Activated CD8-positive, alpha-beta memory T cell treated with anti-CD3 and anti-CD28 coated beads, Interleukin-2, amount 10 ng/mL, durations not matched to agents 7 days and 5 days (primary cell): Measurements from ENCODE around the gene UMAD1. TPM values are rescaled to one million over a fixed set of nuclear protein-coding genes. Genes with fewer than 3 reads are reported as not detected.
"Not testable (repeated sequence)": the region's sequence is repeated elsewhere in the genome, so short reads cannot be mapped to it uniquely, and the experiment has no call there.

Experiments used
- ATAC-seq: fragments of 150-1000 bp; cut with Tn5 transposase; one replicate; pipeline ENCODE4 v1.10.0; 2021; ENCODE audit warnings: moderate library complexity
- CTCF ChIA-PET: fragments of 350-600 bp; sonication (Branson Sonifier 250); formaldehyde crosslinking; loops from one replicate; lab custom pipeline; 2021; ENCODE audit warnings: antibody characterized with exemption; lab: Charles Lee
- DNase-seq: peaks from one replicate; pipeline ENCODE4 v3.0.0-alpha.2; 2020
- H3K27ac Mint-ChIP-seq: one replicate; pipeline ENCODE4 v1.8.0; 2021; ENCODE audit warnings: mild to moderate bottlenecking, mixed read lengths
- H3K27me3 Mint-ChIP-seq: one replicate; pipeline ENCODE4 v1.8.0; 2021; ENCODE audit warnings: mixed read lengths
- H3K36me3 Mint-ChIP-seq: one replicate; pipeline ENCODE4 v1.8.0; 2021; ENCODE audit warnings: mild to moderate bottlenecking, mixed read lengths
- H3K4me1 Mint-ChIP-seq: one replicate; pipeline ENCODE4 v1.8.0; 2021; ENCODE audit warnings: mixed read lengths
- H3K4me3 Mint-ChIP-seq: one replicate; pipeline ENCODE4 v1.8.0; 2021; ENCODE audit warnings: mild to moderate bottlenecking, moderate library complexity, mixed read lengths
- H3K9me3 Mint-ChIP-seq: one replicate; pipeline ENCODE4 v1.8.0; 2022; ENCODE audit warnings: low read depth, mixed read lengths
- total RNA-seq, 2 experiments: library from RNA; stranded (reverse); gene quantifications; one replicate each; pipeline ENCODE4 v1.2.3, GENCODE V29; 2021

Gene UMAD1
- total RNA-seq, 2 experiments from 2014 or later, result 12.3 to 14.2 TPM

DNA sequence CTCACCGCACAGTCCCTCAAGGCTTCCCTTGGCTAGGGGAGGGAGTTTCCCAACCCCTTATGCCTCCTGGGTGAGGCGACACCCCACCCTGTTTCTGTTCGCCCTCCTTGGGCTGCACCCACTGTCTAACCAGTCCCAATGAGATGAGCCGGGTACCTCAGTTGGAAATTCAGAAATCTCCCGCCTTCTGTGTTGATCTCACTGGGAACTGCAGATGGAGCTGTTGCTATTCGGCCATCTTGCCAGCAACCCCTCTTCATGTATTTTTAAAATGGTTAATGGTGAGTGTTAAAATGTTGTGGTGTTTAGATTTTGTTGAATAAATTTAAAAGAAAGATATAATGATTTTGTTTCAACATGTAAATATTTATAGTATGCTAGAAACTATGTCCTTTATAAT, 22.0 kb downstream of the UMAD1 start:
- H3K9me3 Mint-ChIP-seq, result peaks cover 16% of the 10 kb centered on the region
- H3K27me3 Mint-ChIP-seq, result no peaks in the 10 kb centered on the region
- peaks cover 32% of the 10 kb centered on the region for H3K36me3 Mint-ChIP-seq
- no peak for DNase-seq
- no peak for ATAC-seq
- no peak overlapping the region for H3K27ac Mint-ChIP-seq
- CTCF ChIA-PET, result no interaction called here
- no peak overlapping the region for H3K4me3 Mint-ChIP-seq
- H3K4me1 Mint-ChIP-seq, result no peaks in the 10 kb centered on the region

DNA sequence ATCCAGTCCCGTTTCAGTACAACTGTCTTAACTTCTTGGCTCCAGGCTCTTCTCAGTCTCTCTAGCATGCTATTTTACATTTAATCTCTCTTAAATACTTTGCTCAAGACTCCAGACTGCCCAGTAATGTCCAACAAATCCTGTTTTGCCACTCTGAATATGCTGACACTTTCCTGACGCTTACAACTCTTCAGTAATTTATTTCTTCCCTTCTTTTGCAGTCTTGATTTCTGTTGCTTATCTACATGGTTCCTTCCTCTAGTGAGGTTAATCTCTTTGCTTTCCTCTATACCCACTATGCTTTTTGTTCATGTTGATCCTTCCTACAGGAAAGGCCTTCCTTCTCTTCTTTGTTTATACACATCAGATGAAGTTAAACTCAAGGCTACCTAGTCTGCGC, 23.7 kb downstream of the UMAD1 start:
- CTCF ChIA-PET, result no interaction called here
- Mint-ChIP-seq H3K36me3 (peaks cover 22% of the 10 kb centered on the region), H3K9me3 (peaks cover 13% of the 10 kb centered on the region), H3K4me1 (no peaks in the 10 kb centered on the region), H3K4me3 (no peak overlapping the region), H3K27ac (no peak overlapping the region), H3K27me3 (no peaks in the 10 kb centered on the region)
- DNase-seq (no peak), ATAC-seq (no peak)

DNA sequence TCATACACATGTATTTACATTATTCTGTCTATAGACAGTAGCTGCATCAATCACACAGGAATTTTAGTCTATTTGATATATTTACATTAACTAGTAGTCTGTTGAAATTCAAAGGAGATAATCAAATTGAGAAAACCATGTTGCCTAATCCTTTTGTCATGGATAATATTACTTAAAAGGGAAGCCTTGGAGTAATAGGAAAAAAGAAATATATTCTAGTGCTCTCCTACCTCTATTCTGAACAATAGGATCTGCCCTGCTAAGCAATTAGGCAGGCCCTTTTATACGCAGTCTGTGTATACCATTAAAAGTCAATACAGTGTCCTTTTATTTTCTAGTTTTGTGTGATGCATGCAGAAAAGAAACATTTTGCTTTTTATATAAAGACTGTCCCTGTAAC, 24.5 kb downstream of the UMAD1 start:
- no peak for DNase-seq
- H3K27ac Mint-ChIP-seq, result no peak overlapping the region
- peaks cover 8% of the 10 kb centered on the region for H3K9me3 Mint-ChIP-seq
- H3K4me3 Mint-ChIP-seq, result no peak overlapping the region
- no peaks in the 10 kb centered on the region for H3K4me1 Mint-ChIP-seq
- CTCF ChIA-PET, result no interaction called here
- H3K36me3 Mint-ChIP-seq, result peaks cover 17% of the 10 kb centered on the region
- no peak for ATAC-seq
- H3K27me3 Mint-ChIP-seq, result no peaks in the 10 kb centered on the region

DNA sequence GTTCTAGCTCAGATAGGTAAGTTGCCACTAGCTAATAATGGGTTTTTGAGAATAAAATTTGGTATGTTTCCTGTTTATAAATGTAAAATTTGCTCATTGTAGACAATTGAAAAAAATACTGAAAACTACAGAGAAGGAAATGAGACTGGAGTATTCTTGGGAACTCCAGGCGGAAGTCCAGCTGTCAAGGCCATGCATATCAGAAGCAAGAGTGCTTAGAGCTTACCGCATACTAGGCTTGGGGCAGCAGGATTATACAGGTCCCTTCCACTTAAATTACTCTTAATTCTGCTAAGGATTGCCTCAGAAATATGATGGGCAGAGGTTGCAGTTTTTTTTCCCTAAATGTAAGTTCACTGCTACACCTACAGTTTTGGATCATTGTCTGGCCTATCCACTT, 26.6 kb downstream of the UMAD1 start:
- no peak for DNase-seq
- no peak for ATAC-seq
- Mint-ChIP-seq H3K4me3 (no peak overlapping the region), H3K9me3 (peaks cover 12% of the 10 kb centered on the region), H3K27me3 (no peaks in the 10 kb centered on the region), H3K4me1 (peaks cover 9% of the 10 kb centered on the region), H3K36me3 (peaks cover 23% of the 10 kb centered on the region), H3K27ac (no peak overlapping the region)
- CTCF ChIA-PET, result interaction anchor here (1.2 kb wide), 1 partner anchor 14 kb away, joined by 3 read pairs; no protein-coding TSS in a partner anchor

DNA sequence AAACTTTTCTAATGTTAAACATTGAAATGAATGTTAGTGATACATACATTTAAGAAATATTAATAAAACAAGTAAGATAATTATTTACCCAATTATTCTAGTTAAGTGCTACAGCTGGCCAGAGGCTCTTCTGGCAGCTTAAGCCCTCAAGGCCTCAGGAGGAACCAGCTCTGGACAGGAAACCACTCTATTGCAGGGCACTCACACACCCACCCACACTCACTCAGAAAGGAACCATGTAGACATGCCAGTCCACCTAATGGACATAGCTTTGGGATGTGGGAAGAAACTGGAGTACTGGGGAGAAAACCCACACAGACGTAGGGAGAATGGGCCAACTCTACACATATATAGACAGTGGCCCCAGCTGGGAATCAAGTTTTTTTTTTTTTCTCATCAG, 28.2 kb downstream of the UMAD1 start:
- Mint-ChIP-seq H3K36me3 (peaks cover 33% of the 10 kb centered on the region), H3K4me3 (no peak overlapping the region), H3K27me3 (no peaks in the 10 kb centered on the region), H3K9me3 (peaks cover 12% of the 10 kb centered on the region), H3K4me1 (peaks cover 19% of the 10 kb centered on the region), H3K27ac (no peak overlapping the region)
- ATAC-seq (no peak), DNase-seq (no peak)
- CTCF ChIA-PET, result interaction anchor here (1.5 kb wide), 1 partner anchor 12 kb away, joined by 4 read pairs; no protein-coding TSS in a partner anchor

DNA sequence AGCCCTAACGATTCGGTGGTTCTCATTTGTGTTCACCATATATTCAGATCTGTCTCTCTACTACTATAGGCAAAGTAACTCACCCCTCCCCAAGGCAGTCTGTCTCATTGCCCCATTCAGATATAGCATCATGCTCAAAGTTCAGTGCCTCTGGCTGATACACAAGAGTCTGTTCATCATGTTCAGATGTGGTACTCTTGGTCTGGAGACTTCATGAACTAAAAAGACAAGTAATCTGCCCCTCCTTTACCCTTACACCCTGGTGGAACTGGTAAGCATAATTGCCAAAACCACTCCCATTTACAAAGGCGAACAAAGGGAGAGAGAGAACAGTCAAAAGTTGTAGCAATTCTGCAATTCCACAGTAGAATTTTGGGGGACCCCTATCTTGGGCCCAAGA, 29.9 kb downstream of the UMAD1 start:
- no peak overlapping the region for H3K4me3 Mint-ChIP-seq
- H3K36me3 Mint-ChIP-seq, result peaks cover 37% of the 10 kb centered on the region
- ATAC-seq, result no peak
- no peak overlapping the region for H3K27ac Mint-ChIP-seq
- no peaks in the 10 kb centered on the region for H3K27me3 Mint-ChIP-seq
- H3K9me3 Mint-ChIP-seq, result peaks cover 12% of the 10 kb centered on the region
- DNase-seq, result no peak
- CTCF ChIA-PET, result interaction anchor here (1.4 kb wide), 1 partner anchor 11 kb away, joined by 4 read pairs; no protein-coding TSS in a partner anchor
- H3K4me1 Mint-ChIP-seq, result peaks cover 19% of the 10 kb centered on the region

DNA sequence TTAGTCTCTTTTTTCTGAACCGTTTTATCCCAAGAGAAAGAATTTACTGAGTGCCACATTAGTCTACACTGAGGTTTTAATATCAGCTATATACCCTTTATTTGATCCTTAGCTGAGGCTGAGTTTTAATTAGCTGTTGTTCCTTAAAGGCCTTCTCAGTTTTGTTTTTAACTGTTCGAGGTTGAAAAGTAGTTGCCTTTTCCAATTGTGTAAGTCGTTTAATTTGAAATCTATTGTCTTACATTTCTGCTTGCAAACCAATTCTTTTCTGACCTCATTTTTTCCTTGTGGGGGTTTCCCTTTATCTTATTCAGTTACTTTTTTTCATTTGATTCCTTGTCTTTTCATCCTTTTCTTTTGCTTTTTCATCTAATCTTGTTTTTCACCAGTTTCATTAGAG, 30.8 kb downstream of the UMAD1 start:
- DNase-seq (no peak), ATAC-seq (no peak)
- Mint-ChIP-seq H3K36me3 (peaks cover 41% of the 10 kb centered on the region), H3K4me3 (no peak overlapping the region), H3K27me3 (no peaks in the 10 kb centered on the region), H3K27ac (peak overlapping the region; percentile 18), H3K4me1 (peaks cover 19% of the 10 kb centered on the region), H3K9me3 (peaks cover 12% of the 10 kb centered on the region)
- CTCF ChIA-PET, result interaction anchor here (1.4 kb wide), 1 partner anchor 10 kb away, joined by 4 read pairs; no protein-coding TSS in a partner anchor

DNA sequence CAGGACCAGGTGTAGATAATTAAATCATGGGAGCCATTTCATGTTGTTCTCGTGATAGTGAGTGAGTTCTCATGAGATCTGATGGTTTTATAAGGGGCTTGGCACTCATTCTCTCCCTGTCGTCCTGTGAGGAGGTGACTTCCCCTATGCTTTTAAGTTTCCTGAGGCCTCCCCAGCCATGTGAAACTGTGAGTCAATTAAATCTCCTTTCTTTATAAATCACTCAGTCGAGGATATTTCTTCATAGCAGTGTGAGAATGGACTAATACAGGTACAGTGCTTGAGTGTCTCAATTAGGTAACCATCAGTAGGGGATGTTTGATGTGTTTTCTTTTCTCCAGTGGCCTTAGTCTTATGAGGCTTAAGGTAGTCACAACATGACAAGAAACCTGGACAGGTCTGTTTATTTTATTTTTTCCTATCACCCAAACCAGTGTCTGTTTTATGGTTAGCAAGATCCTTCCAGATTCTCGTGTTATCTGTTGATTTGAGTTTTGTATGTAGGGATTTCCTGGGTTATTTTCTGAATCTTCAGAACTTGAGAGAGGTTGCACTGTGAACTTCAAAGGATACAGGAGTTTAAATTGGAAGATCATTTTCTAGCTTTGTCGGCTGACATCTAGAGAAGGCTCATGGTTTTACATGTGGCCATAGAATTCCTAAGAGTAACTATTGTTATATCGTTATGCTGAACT, 32.1 kb downstream of the UMAD1 start:
- ATAC-seq (no peak), DNase-seq (no peak)
- peaks cover 15% of the 10 kb centered on the region for H3K9me3 Mint-ChIP-seq
- CTCF ChIA-PET, result no interaction called here
- H3K4me3 Mint-ChIP-seq, result no peak overlapping the region
- H3K36me3 Mint-ChIP-seq, result peaks cover 45% of the 10 kb centered on the region
- H3K27ac Mint-ChIP-seq, result no peak overlapping the region
- H3K4me1 Mint-ChIP-seq, result peaks cover 19% of the 10 kb centered on the region
- no peaks in the 10 kb centered on the region for H3K27me3 Mint-ChIP-seq

DNA sequence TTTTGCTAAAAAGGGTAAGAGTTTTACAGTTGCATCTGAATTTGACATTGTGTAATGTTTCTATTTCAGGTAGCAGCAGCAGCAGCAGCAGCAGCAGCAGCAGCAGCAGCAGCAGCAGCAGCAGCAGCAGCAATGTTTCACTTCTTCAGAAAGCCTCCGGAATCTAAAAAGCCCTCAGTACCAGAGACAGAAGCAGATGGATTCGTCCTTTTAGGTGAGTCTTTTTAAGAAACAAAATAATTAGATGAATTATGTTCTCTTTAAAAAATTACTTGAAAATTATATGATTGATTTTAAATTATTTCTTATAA, 32.6 kb downstream of the UMAD1 start:
- no peak for DNase-seq
- Mint-ChIP-seq H3K27me3 (no peaks in the 10 kb centered on the region), H3K9me3 (peaks cover 18% of the 10 kb centered on the region), H3K4me1 (peaks cover 19% of the 10 kb centered on the region), H3K4me3 (no peak overlapping the region), H3K36me3 (peaks cover 49% of the 10 kb centered on the region), H3K27ac (no peak overlapping the region)
- no peak for ATAC-seq
- CTCF ChIA-PET, result no interaction called here

DNA sequence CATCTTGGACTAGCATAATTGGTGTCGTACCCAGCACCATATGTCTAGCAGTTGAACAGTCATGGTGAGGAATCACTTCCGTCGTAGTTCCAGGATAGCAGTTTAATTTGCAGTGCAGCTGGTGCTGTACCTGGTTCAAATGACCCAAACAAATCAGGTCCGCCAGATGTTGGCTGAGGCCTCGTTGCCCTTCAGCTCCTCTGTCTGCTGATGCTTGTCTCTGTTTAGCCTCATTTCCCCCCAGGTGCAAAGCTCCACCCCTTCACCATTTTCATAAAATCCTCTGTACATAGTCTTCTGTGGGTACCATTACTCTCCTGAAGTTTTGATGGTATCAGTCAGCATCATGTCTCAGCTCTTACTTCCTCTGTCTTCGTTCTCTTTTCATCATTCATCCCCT, 35.1 kb downstream of the UMAD1 start:
- no peak for DNase-seq
- CTCF ChIA-PET, result no interaction called here
- ATAC-seq, result no peak
- H3K27me3 Mint-ChIP-seq, result no peaks in the 10 kb centered on the region
- peaks cover 26% of the 10 kb centered on the region for H3K4me1 Mint-ChIP-seq
- peaks cover 36% of the 10 kb centered on the region for H3K36me3 Mint-ChIP-seq
- H3K4me3 Mint-ChIP-seq, result no peak overlapping the region
- no peak overlapping the region for H3K27ac Mint-ChIP-seq
- H3K9me3 Mint-ChIP-seq, result peaks cover 11% of the 10 kb centered on the region

DNA sequence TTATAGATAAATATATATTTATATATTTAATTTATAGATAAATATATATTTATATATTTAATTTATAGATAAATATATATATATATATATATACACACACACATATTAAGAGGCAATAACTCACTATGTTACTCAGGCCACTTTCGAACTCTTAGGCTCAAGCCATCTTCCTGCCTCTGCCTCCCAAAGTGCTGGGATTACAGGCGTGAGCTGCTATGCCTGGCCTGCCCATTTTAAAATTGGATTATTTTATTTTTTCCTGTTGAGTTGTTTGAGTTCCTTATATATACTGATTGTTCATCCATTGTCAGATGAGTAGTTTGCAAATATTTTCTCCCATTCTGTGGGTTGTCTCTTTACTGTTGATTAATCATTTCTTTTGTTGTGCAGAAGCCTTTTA, 39.1 kb downstream of the UMAD1 start:
- CTCF ChIA-PET, result interaction anchor here (2.8 to 3.0 kb wide), 3 partner anchors 290 to 536 kb away, joined by 8 to 34 read pairs (median 10); partner anchors contain the start of gene GLCCI1

DNA sequence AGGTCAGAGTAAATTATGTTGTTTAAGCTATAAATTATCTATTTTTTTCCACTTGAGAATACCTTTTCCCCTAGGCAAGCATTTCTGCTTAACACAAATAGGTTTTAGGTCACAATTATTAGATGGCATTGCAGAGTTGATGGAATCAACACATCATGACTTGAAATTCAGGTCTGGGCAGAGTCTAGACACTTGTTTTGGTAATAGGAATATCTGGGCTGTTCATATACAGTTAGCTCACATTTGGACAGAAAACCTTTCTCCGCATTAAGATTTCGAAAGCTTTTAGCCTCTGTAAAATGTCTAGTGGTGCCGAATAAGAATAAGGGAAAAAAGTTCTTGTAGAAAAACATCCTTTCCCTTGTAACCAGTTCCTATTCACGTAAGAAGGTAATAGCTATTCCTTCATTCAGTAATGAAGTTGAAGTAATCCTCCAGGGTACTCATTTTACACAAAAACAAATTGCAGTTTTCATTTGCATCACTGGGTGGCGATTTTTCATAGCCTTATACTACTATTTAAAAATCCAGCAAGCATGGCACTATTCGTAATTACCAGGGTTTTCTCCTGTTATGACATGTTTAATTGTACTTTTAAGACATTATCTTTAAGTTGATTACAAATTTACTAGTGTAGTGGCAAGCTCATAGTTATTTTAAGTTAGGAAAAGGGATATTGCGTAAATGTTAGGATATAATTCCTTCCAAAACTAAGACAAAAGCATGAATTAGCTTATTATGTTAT, 40.8 kb downstream of the UMAD1 start:
- Mint-ChIP-seq H3K9me3 (peaks cover 6% of the 10 kb centered on the region), H3K27ac (no peak overlapping the region), H3K36me3 (peaks cover 10% of the 10 kb centered on the region), H3K4me1 (peaks cover 27% of the 10 kb centered on the region), H3K27me3 (no peaks in the 10 kb centered on the region), H3K4me3 (no peak overlapping the region)
- DNase-seq (peak; percentile 59), ATAC-seq (peak; percentile 86)
- CTCF ChIA-PET, result interaction anchor here (0.7 to 3.0 kb wide), 39 partner anchors 9 to 615 kb away, joined by 3 to 34 read pairs (median 4); partner anchors contain the start of genes GLCCI1, RPA3 and UMAD1

More for the DNA sequence above, 39.1 kb downstream of the UMAD1 start:
- H3K4me3 Mint-ChIP-seq, H3K27ac Mint-ChIP-seq, H3K9me3 Mint-ChIP-seq, DNase-seq, H3K27me3 Mint-ChIP-seq, ATAC-seq: not testable (repeated sequence)
- Mint-ChIP-seq H3K4me1 (peaks cover 27% of the 10 kb centered on the region), H3K36me3 (peaks cover 14% of the 10 kb centered on the region)

DNA sequence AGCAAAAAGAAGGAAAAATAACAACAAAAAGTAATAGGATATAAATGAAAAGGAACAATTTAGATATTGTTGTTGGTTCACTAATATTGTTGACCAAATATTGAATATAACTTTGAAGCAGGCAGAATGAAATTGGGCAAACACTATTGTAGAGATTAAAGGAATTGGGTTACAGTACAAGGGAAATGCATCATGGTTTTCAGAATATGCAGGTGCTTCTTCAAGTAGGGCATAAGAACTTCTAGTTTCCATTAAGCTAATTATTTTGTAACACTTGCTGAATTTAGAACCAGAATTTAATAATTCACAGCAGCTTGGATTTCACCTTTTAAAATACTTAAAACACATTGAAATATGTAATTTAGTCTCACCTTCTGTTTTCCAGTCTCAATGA, 41.4 kb downstream of the UMAD1 start:
- Mint-ChIP-seq H3K4me3 (no peak overlapping the region), H3K4me1 (peaks cover 29% of the 10 kb centered on the region), H3K27ac (no peak overlapping the region), H3K36me3 (peaks cover 10% of the 10 kb centered on the region), H3K9me3 (peaks cover 6% of the 10 kb centered on the region), H3K27me3 (no peaks in the 10 kb centered on the region)
- CTCF ChIA-PET, result interaction anchor here (0.9 to 3.0 kb wide), 33 partner anchors 9 to 614 kb away, joined by 3 to 34 read pairs (median 4); partner anchors contain the start of genes GLCCI1, RPA3 and UMAD1
- ATAC-seq (no peak), DNase-seq (no peak)
